ENCODE results near the gene DENR.

DNA sequence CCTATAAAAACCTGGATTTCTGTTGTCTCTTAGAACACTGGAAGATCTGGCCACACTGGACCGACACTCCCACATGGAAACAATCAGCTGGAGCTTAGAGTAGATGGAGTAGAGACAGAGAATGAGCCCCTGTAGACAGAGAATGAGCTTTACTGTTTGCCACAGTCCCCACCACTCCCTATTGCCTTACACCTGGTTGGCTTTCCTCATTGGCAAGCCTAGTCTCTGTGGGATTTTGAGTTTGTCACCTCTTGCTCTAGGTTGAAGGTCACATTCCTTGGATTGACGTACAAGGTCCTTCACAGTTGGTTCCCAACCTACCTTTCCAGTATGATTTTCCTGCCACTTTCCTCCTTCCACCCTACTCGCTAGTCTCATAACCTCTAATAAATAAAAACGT, 20.0 kb upstream of the DENR start:
- TF ChIP-seq, protein P1, sequence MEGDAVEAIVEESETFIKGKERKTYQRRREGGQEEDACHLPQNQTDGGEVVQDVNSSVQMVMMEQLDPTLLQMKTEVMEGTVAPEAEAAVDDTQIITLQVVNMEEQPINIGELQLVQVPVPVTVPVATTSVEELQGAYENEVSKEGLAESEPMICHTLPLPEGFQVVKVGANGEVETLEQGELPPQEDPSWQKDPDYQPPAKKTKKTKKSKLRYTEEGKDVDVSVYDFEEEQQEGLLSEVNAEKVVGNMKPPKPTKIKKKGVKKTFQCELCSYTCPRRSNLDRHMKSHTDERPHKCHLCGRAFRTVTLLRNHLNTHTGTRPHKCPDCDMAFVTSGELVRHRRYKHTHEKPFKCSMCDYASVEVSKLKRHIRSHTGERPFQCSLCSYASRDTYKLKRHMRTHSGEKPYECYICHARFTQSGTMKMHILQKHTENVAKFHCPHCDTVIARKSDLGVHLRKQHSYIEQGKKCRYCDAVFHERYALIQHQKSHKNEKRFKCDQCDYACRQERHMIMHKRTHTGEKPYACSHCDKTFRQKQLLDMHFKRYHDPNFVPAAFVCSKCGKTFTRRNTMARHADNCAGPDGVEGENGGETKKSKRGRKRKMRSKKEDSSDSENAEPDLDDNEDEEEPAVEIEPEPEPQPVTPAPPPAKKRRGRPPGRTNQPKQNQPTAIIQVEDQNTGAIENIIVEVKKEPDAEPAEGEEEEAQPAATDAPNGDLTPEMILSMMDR (conservative IDR thresholded peaks at IDR 0.05; ENCODE audit: low read length), result no peak
- no peak for TF ChIP-seq EZH2phosphoT487 (IDR thresholded peaks at IDR 0.05; ENCODE audit: borderline replicate concordance, low read depth, low read length)

Measured in OCI-LY7 (cell line).